Measurements from ENCODE around the gene CCAR1.

- TF ChIP-seq CHD1 (IDR thresholded peaks at IDR 0.05; ENCODE audit: low read depth, low read length) (no peak), PAX8 (IDR thresholded peaks at IDR 0.05) (no peak), KAT2A (conservative IDR thresholded peaks at IDR 0.05; ENCODE audit: control insufficient read depth, low read depth, low read length) (no peak), JUND (IDR thresholded peaks at IDR 0.05; ENCODE audit: low read depth, low read length) (no peak), HDAC2 (IDR thresholded peaks at IDR 0.05) (no peak), USF1 (IDR thresholded peaks at IDR 0.05; ENCODE audit: borderline replicate concordance, extremely low read length, insufficient read depth, low read depth, low read length) (no peak), BMI1 (IDR thresholded peaks at IDR 0.05; ENCODE audit: borderline replicate concordance) (no peak), ZNF274 (IDR thresholded peaks at IDR 0.05; ENCODE audit: insufficient read depth, insufficient read length) (no peak), SP1 (IDR thresholded peaks at IDR 0.05; ENCODE audit: low read depth, low read length) (no peak)
- TF ChIP-seq, protein P1, sequence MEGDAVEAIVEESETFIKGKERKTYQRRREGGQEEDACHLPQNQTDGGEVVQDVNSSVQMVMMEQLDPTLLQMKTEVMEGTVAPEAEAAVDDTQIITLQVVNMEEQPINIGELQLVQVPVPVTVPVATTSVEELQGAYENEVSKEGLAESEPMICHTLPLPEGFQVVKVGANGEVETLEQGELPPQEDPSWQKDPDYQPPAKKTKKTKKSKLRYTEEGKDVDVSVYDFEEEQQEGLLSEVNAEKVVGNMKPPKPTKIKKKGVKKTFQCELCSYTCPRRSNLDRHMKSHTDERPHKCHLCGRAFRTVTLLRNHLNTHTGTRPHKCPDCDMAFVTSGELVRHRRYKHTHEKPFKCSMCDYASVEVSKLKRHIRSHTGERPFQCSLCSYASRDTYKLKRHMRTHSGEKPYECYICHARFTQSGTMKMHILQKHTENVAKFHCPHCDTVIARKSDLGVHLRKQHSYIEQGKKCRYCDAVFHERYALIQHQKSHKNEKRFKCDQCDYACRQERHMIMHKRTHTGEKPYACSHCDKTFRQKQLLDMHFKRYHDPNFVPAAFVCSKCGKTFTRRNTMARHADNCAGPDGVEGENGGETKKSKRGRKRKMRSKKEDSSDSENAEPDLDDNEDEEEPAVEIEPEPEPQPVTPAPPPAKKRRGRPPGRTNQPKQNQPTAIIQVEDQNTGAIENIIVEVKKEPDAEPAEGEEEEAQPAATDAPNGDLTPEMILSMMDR (IDR thresholded peaks at IDR 0.05 in 2 of 3, conservative IDR thresholded peaks at IDR 0.05 in 1 of 3; ENCODE audit: control insufficient read depth in 2 of 3, extremely low read depth in 1 of 3, insufficient read depth in 1 of 3, low read depth in 3 of 3, low read length in 3 of 3), result no peak; a peak in 1 of 6 replicates
Measured at GRCh38 chr10:68792115-68792514, 71.1 kb downstream of the CCAR1 start.
